WI38 (cell line): ENCODE measurements around the gene ETNPPL.

Experiments used
- H3K4me3 ChIP-seq: 2 replicates; pipeline ENCODE4 v1.5.1; 2011; ENCODE audit warnings: low read depth, mild to moderate bottlenecking, control low read depth, low read length
- CTCF ChIP-seq: IDR thresholded peaks from 2 replicates; pipeline ENCODE4 v1.5.1; 2012; ENCODE audit warnings: low read depth, mild to moderate bottlenecking, control low read depth, low read length

The ETNPPL gene

GRCh38 chr4:108763226-108763593 is 357 bp upstream of the ETNPPL start:
- H3K4me3 ChIP-seq: peak overlapping the region; percentile 57
- no peak for TF ChIP-seq CTCF

GRCh38 chr4:108758498-108758897 is 4.4 kb downstream of the ETNPPL start:
- TF ChIP-seq CTCF: no peak
- no peak overlapping the region for H3K4me3 ChIP-seq

- TF ChIP-seq CTCF: no peak
- no peak overlapping the region for H3K4me3 ChIP-seq
Measured at GRCh38 chr4:108754327-108754726, 8.5 kb downstream of the ETNPPL start.

GRCh38 chr4:108751321-108751720 is 11.5 kb downstream of the ETNPPL start:
- no peak for TF ChIP-seq CTCF
- H3K4me3 ChIP-seq: no peak overlapping the region

GRCh38 chr4:108749119-108749518 is 13.7 kb downstream of the ETNPPL start:
- H3K4me3 ChIP-seq: no peak overlapping the region
- TF ChIP-seq CTCF: no peak

GRCh38 chr4:108746511-108746910 is 16.3 kb downstream of the ETNPPL start:
- TF ChIP-seq CTCF: no peak
- H3K4me3 ChIP-seq: no peak overlapping the region

- no peak for TF ChIP-seq CTCF
- H3K4me3 ChIP-seq: no peak overlapping the region
Measured at GRCh38 chr4:108744307-108744706, 18.5 kb downstream of the ETNPPL start.
